ENCODE data around the gene ZNF627. TPM values are rescaled to one million over a fixed set of nuclear protein-coding genes. Genes with fewer than 3 reads are reported as not detected.
"Not testable (repeated sequence)": the region's sequence is repeated elsewhere in the genome, so short reads cannot be mapped to it uniquely, and the experiment has no call there.

Gene ZNF627
- total RNA-seq, 1 donor from 2014 or later: 17.0 TPM

DNA sequence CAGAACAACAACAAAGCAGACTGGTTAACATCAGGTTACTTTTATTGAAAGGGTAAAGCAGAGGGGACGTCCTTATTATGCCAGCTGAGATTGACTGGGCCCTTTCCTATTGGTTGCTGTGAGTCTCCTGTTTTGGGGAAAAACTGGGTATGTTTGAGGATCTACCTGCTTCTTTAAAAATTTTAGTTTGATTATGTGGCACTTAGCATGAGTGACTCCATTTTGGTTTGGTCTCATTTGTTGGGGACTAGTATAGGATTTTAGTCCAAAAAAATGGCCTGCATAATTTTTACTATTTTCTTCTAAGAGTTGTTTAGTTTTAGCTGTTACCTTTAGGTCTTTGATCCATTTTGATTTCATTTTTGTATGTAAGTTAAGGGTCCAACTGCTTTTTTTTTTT lies 14.4 kb downstream of the ZNF627 start:
- H3K27me3 Mint-ChIP-seq: no peaks in the 10 kb centered on the region
- DNase-seq (no peak), ATAC-seq (ENCODE audit: low read depth) (no peak)
- peaks cover 8% of the 10 kb centered on the region for H3K9me3 Mint-ChIP-seq
- intact Hi-C loops (cut with micrococcal nuclease): no loop called here
- CTCF ChIA-PET: no interaction called here
- POLR2A ChIA-PET: no interaction called here
- TF ChIP-seq, protein P1, sequence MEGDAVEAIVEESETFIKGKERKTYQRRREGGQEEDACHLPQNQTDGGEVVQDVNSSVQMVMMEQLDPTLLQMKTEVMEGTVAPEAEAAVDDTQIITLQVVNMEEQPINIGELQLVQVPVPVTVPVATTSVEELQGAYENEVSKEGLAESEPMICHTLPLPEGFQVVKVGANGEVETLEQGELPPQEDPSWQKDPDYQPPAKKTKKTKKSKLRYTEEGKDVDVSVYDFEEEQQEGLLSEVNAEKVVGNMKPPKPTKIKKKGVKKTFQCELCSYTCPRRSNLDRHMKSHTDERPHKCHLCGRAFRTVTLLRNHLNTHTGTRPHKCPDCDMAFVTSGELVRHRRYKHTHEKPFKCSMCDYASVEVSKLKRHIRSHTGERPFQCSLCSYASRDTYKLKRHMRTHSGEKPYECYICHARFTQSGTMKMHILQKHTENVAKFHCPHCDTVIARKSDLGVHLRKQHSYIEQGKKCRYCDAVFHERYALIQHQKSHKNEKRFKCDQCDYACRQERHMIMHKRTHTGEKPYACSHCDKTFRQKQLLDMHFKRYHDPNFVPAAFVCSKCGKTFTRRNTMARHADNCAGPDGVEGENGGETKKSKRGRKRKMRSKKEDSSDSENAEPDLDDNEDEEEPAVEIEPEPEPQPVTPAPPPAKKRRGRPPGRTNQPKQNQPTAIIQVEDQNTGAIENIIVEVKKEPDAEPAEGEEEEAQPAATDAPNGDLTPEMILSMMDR (IDR thresholded peaks at IDR 0.05): no peak
- peaks cover 46% of the 10 kb centered on the region for H3K36me3 Mint-ChIP-seq (ENCODE audit: low read depth)
- no peak overlapping the region for H3K27ac Mint-ChIP-seq
- H3K4me3 Mint-ChIP-seq: no peak overlapping the region
- H3K4me1 Mint-ChIP-seq: peaks cover 2% of the 10 kb centered on the region

DNA sequence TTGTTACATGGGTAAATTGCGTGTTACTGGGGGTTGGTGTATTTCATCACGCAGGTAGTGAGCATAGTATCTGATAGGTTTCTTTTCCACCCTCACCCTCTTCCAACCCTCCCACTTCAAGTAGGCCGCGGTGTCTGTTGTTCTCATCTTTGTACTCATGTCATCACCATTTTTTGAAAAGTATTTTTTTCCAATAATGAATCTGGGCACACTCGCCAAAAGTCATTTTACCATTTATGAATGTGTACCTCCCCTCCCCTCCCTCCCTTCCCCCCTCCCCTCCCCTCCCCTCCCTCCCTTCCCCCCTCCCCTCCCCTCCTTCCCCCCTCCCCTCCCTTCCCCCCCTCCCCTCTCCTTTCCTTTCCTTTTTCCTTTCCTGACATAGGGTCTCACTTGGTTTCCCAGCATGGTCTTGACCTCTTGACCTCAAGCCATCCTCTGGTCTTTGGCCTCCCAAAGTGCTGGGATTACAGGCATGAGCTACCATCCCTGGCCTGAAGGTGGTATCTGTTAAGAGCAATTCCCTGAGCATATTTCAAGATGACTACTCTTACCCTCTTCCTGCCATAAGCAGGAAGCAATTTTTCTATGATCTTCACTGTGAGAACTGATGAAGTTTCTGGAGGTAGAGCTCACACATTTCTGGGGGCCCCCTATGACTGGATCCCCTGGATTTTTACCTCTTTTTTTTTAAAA lies 15.7 kb downstream of the ZNF627 start:
- no peak for ATAC-seq (ENCODE audit: low read depth)
- H3K4me1 Mint-ChIP-seq: peaks cover 2% of the 10 kb centered on the region

DNA sequence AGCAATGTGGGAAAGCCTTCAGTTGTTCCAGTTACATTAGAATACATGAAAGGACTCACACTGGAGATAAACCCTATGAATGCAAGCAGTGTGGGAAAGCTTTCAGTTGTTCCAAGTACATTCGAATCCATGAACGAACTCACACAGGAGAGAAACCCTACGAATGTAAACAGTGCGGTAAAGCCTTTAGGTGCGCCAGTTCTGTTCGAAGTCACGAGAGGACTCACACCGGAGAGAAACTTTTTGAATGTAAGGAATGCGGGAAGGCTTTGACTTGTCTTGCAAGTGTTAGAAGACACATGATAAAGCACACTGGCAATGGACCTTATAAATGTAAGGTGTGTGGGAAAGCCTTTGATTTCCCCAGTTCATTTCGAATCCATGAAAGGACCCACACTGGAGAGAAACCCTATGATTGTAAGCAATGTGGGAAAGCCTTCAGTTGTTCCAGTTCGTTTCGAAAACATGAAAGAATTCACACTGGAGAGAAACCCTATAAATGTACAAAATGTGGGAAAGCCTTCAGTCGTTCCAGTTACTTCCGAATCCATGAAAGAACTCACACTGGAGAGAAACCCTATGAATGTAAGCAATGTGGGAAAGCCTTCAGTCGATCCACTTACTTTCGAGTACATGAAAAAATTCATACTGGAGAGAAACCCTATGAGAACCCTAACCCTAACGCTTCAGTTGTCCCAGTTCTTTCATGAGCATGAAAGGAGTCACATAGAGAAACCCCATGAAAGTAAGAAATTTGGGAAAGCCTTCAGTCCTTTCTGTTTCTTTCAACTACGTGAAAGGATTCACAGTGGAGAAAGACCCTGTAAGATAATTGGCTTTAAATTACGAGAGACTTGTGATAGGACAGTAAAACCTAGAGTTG lies 20.1 kb downstream of the ZNF627 start:
- peaks cover 2% of the 10 kb centered on the region for H3K4me1 Mint-ChIP-seq
- H3K27ac Mint-ChIP-seq: no peak overlapping the region
- peaks cover 18% of the 10 kb centered on the region for H3K9me3 Mint-ChIP-seq
- peaks cover 78% of the 10 kb centered on the region for H3K36me3 Mint-ChIP-seq (ENCODE audit: low read depth)
- DNase-seq: no peak
- no peak for ATAC-seq (ENCODE audit: low read depth)
- no peak overlapping the region for H3K4me3 Mint-ChIP-seq
- POLR2A ChIA-PET: no interaction called here
- TF ChIP-seq, protein P1 (IDR thresholded peaks at IDR 0.05): no peak
- CTCF ChIA-PET: no interaction called here
- no peaks in the 10 kb centered on the region for H3K27me3 Mint-ChIP-seq
- intact Hi-C loops (cut with micrococcal nuclease): no loop called here

More for the DNA sequence above, 15.7 kb downstream of the ZNF627 start:
- Mint-ChIP-seq H3K4me3 (no peak overlapping the region), H3K9me3 (peaks cover 11% of the 10 kb centered on the region), H3K27me3 (no peaks in the 10 kb centered on the region), H3K36me3 (ENCODE audit: low read depth) (peaks cover 48% of the 10 kb centered on the region), H3K27ac (no peak overlapping the region)
- no peak for DNase-seq
- intact Hi-C loops (cut with micrococcal nuclease): no loop called here
- TF ChIP-seq, protein P1 (IDR thresholded peaks at IDR 0.05): no peak
- POLR2A ChIA-PET: interaction anchor here (0.8 kb wide), 1 partner anchor 17 kb away, joined by 3 read pairs; no protein-coding TSS in a partner anchor
- CTCF ChIA-PET: no interaction called here

DNA sequence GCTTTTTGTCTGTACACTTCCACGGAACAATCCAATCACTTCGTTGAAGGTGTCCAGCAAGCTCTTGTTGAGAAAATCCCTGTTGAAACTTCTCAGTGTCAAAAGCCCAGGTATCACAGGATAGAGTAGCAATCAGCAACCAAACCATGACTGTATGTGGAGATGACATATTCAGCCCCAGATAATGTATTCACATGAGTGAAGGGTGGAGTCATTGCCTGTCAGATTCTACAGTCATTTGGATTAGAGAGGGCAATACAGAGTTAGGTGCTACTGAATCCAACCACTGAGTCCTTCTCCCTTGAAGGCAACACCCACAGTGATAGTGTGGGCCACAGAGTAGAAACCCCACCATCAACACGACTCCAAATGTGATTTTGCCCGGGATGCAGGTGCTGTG lies 23.3 kb downstream of the ZNF627 start:
- peaks cover 17% of the 10 kb centered on the region for H3K4me1 Mint-ChIP-seq
- TF ChIP-seq, protein P1 (IDR thresholded peaks at IDR 0.05): no peak
- no peak overlapping the region for H3K4me3 Mint-ChIP-seq
- peaks cover 3% of the 10 kb centered on the region for H3K27me3 Mint-ChIP-seq
- intact Hi-C loops (cut with micrococcal nuclease): no loop called here
- H3K36me3 Mint-ChIP-seq (ENCODE audit: low read depth): peaks cover 59% of the 10 kb centered on the region
- no peak overlapping the region for H3K27ac Mint-ChIP-seq
- CTCF ChIA-PET: no interaction called here
- peaks cover 18% of the 10 kb centered on the region for H3K9me3 Mint-ChIP-seq
- ATAC-seq (ENCODE audit: low read depth): no peak
- DNase-seq: no peak
- POLR2A ChIA-PET: no interaction called here

DNA sequence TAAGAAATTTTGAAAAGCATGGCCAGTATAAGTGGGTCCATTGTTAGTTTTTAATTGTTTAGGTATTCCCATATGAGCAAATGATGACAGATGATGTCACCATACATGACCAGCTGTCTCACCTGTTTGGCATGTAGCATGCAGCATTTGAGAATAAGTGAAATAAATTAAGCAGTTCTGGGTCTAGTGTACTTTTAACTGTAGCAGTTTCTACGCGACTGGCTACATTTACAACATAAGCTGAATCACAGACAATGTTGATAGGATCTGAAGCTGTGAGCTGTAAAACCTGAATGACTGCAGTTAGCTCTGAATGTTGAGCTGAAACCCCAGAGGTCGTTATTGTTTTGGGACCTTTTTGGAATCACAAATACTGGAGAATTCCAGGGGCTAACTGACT lies 25.1 kb downstream of the ZNF627 start:
- POLR2A ChIA-PET: interaction anchor here (0.6 kb wide), 3 partner anchors 68 to 306 kb away, joined by 3 to 7 read pairs (median 3); no protein-coding TSS in a partner anchor
- H3K27me3 Mint-ChIP-seq; H3K4me3 Mint-ChIP-seq; DNase-seq; ATAC-seq (ENCODE audit: low read depth); CTCF ChIA-PET; intact Hi-C loops (cut with micrococcal nuclease); H3K27ac Mint-ChIP-seq: not testable (repeated sequence)
- Mint-ChIP-seq H3K9me3 (peaks cover 11% of the 10 kb centered on the region), H3K36me3 (ENCODE audit: low read depth) (peaks cover 44% of the 10 kb centered on the region), H3K4me1 (peaks cover 18% of the 10 kb centered on the region)

All from activated B cell treated with CpG ODN at 0.5 μM for 24 hours (primary cell).